GM21529 (cell line): ENCODE results near the gene SFXN3.

Experiments used
- ATAC-seq: cut with Tn5 transposase; IDR thresholded peaks from one replicate; pipeline ENCODE4 v1.9.1; 2021; ENCODE audit not compliant: unreplicated experiment

SFXN3 gene

DNA sequence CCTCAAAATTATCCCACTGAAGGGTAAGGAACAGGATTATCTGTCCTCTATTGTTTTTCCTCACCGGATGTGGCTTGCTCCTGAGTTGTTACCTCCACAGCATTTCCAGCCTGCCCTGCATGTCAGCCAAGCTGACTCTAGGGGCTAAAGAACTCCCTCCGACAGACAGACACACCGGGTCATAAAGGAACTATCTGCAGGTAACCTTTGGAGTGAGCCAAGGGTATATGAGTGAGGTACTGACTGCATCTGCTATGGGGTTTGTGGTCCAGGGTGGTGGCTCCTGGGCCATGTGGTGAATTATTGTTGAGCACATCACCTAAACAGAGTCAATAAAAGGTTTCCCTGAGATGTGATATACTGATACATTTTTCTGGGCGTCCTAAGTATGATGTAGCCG lies 23.8 kb downstream of the SFXN3 start:
- ATAC-seq = no peak

DNA sequence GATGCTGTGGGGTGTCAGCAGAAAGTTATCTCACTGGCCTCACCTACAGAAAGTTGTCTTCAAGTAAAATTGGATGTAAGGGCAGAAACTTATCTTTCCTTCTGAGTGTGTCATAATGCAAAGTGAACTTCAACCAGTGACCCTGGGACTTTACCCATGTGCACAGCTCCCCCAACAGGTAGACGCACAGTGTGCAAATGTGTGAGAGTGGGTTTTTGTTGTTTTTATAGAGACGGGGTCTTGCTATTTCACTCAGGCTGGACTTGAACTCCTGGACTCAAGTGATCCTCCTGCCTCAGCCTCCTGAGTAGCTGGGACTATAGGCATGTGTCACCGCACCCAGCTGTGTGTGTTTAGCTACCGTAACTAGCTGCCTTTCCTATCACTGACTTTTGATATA lies 24.4 kb downstream of the SFXN3 start:
- no peak for ATAC-seq

DNA sequence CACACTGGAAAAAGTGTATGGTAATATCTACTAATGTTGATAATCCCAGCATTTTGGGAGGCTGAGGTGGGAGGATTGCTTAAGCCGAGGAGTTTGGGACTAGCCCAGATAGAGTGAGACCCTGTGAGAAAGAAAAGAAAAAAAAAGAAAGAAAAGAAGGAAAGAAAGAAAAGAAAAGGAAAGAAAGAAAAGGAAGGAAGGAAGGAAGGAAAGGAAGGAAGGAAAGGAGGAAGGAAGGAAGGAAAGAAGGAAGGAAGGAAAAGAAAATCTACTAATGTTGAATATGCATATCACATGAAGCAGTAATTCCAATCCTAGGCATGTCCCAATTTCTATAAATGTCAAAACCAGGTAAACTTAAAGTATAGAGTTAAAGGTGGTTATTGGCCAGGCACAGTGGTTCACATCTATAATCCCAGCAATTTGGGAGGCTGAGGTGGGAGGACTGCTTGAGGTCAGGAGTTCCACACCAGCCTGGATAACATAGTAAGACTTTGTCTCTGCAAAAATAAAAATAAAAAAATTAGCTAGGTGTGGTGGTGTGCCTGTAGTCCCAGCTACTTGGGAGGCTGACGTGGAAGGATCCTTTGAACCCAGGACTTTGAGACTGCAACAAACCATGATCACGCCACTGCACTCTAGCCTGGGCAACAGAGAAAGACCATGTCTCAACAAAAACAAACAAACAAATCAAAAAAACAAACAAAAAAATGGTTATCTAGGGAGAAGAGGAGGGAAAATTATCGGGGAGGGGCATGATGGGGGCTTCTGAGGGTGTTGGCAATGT lies 25.5 kb downstream of the SFXN3 start:
- ATAC-seq = no peak

DNA sequence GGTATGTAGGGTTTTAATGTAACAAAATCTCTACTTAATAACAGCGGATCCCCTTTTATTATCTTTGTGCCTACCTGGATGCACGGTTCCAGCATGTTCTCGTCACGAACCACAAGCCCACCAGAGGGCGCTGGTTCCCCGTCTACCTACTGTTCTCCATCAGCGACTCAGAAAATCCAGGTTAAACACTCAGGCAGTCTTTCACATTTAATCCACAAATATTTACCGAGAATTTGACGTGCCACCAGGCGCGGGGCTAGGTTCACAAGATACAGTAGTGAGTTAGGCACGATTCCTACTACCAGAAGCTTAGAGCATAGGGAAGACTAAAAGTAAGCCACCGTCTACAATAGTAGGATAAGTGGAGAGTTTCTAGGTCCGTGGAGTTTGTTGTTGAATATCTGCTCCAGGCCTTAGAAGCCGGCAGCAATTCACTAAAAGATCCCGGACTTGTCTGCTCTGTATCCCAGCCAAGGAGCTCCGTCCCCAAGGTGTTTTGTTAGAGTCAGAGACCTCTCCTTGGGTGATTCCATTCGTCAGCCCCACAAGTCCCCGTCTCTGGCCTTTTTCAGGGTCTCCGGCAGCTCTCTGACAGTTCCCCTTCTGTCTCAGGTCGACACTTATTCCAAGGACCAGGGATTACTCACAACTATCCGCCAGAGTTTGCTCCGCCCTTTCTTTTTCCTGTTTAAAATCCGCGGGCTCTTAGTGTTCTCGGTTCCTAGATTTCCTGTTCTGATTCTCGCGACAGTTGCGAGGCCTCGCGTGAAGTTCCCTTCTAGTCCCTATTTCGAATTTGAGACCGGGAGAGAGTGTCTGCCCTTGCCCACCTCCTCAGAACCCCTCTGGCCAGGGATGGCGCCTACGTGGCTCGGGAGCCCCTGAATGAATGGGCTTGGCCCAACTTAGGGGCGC lies 29.3 kb downstream of the SFXN3 start:
- ATAC-seq = peak; percentile 44

DNA sequence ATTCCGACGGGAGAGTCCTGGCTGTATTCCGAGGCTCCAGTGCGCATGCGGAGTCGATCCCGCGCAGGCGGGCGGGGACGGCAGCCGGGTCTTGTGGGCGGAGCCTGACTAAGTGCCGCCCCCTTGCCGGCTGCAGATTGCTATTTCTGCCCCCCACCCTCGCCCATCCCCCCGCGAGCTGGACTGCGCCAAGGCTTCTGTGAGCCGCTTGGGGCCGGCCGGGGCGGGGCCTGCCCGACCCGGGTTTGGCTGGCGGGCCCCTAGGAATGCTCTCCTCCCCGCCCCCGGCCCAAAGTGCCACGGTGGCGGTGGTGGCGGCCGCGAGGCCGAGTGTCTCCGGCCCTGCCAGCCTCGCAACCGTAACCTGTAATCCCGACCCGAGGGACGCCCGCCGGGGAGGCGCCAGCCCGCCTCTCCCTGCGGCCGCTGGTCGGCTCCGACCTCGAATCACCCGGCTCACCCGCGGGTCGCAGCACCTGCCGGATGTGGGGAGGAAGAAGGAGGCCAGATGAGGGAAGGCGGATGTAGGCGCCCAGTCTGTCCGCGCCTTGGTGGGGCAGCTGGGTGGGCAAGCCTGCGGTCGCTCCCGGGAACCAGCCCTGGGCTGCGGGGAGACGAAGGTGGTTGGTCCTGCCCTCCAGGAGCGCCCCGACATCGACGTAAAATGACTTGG lies 30.1 kb downstream of the SFXN3 start:
- ATAC-seq = peak; percentile 56

DNA sequence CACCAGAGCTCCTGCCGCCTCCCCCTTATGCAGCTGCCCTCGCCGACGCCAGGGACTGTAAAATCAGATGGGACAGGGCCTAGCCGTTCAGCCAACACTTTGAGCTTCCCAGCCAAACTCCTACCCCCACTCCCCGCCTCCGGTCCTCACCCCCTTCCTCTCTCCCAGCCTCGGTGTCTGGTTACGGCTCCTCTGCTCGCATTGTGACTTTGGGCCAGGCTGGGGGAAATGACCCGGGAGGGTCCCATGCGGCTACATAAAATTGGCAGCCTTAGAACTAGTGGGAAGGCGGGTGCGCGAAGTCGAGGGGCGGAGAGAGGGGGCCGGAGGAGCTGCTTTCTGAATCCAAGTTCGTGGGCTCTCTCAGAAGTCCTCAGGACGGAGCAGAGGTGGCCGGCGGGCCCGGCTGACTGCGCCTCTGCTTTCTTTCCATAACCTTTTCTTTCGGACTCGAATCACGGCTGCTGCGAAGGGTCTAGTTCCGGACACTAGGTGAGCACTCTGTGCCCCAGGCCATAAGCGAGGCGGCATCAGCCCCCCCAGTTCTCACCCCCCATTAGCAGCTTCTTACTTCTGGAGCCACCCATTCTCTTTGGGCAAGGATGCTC lies 30.7 kb downstream of the SFXN3 start, which contains the start of gene KAZALD1:
KAZALD1 (plus strand) TSS at position 366 of the 608 bp plus-strand sequence. CDS start 604 bp downstream, outside the sequence.
- ATAC-seq = no peak

DNA sequence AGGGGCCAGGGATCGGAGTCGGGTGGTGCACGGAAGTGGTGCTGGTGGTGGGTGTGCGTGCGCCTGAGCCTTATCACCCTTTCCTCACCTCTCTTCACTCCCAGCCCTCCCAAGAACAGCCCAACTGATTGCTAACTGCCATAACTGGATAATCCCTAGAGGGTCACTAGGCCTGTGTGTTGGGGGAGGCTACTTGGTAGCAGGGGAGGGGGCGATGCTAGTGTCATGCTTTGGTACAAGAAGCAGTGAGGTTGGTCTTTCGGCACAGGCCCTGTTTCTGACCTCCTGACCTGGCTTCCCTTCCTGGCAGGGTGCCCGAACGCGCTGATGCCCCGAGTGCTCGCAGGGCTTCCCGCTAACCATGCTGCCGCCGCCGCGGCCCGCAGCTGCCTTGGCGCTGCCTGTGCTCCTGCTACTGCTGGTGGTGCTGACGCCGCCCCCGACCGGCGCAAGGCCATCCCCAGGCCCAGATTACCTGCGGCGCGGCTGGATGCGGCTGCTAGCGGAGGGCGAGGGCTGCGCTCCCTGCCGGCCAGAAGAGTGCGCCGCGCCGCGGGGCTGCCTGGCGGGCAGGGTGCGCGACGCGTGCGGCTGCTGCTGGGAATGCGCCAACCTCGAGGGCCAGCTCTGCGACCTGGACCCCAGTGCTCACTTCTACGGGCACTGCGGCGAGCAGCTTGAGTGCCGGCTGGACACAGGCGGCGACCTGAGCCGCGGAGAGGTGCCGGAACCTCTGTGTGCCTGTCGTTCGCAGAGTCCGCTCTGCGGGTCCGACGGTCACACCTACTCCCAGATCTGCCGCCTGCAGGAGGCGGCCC lies 31.4 kb downstream of the SFXN3 start:
- ATAC-seq = no peak

DNA sequence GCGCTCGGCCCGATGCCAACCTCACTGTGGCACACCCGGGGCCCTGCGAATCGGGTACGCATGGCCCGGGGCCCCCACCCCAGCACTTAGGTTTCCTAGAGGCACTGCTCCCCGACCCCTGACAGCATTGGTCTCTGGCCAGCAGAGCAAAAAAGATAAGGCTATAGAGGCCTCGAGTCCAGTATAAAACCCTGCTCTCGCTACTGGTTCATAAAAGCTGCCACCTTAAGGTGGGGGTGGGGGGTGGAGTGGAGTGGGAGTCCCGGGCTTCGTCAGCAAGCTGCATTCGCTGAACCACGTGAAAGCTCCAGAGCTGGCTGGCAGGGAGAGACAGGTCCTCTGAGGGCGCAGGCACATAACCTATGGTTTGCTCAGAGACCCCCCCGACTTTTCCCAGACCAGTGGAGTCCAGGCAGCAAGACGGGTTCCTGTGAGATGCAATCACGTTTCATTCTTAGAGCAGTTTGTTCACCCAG lies 32.1 kb downstream of the SFXN3 start:
- ATAC-seq = no peak

DNA sequence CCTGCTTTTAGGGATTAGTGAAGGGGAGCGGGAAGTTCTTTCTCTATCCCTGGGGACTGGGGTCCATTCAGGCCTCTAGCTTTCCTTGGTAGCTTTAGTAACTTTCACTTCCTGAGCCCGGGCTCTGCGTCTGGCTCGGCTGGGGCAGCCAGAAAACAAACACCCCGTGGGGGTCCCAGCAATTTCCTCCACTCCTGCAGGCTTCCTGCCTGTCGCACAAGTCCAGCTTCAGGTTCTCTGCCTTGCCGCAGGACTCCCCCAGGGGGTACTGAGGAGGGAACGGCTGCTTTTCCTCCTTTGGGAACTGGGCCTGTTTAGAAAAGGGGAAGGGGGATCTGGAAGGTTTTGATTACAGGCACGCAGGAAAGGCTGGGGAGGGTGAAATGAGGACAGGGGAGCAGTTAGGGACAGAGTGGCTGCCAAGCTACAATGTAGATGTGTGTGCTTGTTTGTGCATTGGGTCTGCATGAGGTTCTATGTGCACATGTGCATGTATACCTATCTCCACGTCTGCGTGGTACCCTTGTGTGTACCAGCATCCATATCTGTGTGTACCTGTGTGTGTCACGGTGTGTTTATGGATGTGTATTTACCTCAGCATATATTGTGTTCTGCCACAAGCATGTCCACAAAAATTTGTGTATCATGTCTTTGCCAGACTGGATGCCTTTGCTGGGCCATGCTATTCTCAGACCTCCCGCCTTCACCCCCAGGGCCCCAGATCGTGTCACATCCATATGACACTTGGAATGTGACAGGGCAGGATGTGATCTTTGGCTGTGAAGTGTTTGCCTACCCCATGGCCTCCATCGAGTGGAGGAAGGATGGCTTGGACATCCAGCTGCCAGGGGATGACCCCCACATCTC lies 32.7 kb downstream of the SFXN3 start:
- no peak for ATAC-seq

DNA sequence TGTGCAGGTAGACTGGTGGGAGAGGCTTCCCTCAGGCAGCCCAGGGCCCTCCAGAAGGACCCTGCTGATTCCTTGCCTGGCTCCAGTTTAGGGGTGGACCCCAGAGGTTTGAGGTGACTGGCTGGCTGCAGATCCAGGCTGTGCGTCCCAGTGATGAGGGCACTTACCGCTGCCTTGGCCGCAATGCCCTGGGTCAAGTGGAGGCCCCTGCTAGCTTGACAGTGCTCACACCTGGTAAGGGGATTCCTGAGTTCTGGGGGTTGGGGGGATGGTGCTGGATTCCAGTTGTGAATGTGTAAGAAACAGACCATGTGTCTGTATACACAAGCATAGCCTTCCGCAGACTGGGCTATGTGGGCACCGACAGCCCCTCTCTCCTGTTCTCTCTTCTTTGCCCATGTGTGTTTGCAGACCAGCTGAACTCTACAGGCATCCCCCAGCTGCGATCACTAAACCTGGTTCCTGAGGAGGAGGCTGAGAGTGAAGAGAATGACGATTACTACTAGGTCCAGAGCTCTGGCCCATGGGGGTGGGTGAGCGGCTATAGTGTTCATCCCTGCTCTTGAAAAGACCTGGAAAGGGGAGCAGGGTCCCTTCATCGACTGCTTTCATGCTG lies 33.5 kb downstream of the SFXN3 start:
- no peak for ATAC-seq

DNA sequence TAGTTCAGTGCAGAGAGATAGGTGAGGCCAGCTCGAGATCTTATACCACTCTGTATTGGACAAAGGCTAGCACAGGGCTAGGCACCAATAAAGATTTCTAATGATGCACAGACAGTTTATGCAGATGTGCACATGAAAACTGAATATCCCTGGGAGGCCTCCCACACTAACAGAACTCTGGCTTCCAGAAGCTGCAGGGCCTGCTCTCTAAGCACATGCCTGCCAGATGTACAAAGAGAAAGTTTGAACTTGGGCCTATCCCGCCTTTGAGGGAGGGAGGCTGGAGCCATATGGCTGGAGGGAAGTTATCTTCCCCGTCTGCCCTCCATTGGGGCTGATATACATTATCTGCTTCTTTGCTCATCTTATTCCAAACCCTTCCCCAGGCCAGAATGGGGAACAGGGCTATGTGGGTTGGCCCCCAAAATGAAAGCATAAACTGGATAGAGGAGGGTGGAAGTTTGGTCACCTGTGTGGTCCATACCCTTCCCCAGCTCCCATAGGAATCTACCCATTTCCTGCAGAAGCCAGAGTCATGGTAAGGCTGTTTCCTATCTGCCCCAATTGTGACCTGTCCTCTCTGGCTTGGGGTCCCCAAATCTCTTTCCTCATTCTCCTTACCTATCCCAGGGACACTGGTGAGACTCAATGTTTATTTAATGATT lies 34.6 kb downstream of the SFXN3 start:
- ATAC-seq = no peak

DNA sequence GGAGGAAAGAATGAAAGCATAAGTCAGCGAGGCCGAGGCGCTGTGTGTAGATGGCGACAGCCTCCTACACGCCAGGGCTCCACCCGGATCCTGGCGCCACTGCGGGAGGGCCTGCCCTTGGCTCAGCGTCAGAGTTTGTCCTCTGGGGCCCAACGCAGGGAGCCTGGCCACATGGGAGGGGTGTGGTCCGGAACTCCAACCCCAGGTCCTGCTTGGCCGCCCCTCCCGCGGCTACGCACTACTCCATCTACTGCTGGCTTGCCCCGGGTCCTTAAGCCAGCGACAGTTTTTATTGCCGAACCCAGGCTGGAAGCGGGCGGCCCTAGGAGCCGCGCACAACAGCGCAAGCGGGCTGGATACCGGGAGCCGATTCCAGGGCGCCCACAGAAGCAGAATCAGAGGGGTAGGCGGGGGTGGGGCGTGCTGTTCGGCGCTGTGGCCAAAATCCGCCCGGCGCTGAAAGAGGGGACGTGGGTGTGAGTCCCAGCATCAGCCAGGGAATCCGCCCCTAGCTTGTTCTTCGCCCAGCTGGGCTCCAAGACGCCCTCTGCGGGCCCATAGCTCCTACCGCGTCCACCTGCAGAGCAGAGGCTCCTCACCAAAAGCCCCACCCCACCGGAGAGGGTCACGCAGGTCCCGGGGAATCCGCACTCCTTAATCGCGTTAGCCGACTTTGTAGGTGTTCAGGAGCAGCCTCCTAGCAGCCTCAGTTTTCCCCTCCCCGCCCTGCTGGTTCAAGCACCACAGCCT lies 35.3 kb downstream of the SFXN3 start:
- no peak for ATAC-seq

DNA sequence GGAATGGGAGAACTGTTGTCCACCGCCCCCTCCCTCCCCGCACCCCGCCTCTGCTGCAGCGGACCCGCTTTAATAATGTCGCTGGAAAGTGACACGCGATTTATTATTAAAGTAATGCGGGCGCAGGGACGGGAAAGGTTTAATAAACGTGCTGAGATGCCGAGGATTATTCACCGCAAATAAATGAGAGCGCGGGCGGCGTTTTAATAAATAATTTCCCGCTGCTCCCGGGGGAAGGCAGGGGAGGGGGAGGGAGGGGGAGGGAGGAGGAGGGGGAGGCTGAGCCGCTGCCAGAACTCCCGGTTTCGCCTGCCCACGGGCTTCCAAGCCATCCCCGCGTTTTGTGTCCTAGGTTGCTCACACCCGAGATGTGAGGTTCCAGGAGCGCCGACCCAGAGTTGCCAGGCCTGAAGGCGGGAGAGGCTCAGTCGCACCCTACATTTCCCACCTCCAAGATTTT lies 35.9 kb downstream of the SFXN3 start:
- no peak for ATAC-seq

DNA sequence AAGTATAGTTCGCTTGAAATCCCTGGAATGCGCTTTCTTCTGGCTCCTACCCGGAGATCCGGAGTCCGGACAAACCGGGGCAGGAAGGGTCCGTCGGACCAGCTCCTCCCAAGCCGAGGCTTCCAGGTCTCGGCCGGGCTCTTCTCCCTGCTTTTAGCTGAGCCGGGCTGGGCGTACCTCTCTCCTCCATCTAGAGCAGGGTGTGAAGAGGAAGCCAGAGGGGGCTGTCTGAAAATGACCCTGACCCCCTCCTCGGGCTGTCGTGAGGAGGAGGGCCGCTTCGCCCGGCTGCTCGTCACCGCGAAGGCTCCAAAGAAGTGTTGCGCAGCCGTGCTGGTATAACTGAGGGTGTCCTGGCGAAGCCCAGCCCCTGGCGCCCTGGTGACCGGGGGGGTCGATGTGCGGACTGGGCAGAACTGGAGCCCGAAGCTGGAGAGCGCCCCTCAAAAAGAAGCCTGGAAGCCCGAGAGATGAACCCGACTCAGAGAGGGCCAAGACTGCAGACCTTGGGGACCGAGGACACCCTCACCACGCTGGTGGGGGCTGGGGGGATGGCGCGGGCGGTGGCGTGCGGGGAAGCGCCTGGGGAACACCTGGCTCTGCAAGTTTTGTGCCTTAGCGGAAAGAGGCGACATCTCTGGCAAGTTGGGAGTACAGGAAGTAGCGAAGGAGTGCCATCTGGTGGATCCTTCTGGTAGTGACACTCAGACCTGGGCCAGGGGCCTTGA lies 36.5 kb downstream of the SFXN3 start:
- peak; percentile 56 for ATAC-seq

DNA sequence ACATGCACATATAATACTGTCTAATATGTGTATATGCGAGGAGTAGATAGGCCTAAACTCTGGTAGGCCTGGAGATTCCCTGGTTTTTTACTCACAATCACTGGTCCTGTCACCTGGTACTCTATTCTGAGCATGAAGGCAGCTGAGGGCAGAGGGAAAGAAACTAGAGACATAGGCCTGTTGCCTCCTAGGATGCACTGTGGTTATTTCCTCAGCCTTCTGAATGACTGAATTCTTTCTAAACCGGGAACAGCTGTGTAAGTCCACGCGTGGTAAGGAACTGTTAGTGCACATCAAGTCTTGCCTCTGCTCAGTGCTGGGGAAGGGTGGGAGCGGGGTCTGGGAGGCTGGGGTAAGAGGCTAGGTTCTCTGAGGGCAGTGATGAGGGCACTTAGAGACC lies 38.4 kb downstream of the SFXN3 start:
- no peak for ATAC-seq

DNA sequence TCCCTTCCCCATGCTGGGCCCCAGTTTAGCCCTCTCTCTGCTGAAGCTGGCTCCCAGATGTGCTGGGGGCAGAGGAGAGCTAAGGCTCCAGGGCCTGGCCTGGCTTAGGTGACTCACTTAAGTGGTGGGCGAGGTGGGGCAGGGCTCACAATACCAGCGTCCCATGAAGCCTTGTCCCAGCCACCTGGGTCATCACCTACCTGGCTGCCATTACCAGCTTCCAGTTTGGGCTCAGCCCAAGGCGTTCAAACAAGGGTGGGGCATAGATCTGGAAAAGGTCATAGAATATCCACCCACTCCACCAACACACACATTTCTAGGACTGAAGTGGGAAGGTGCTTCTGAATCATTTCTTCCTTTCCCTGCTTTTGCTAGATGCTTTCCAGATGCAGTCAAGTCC lies 39.1 kb downstream of the SFXN3 start:
- no peak for ATAC-seq
